ENCODE results near the gene DDX49. TPM values are rescaled to one million over a fixed set of nuclear protein-coding genes. Genes with fewer than 3 reads are reported as not detected.

Gene DDX49
- polyA plus RNA-seq, 3 donors: 24.0 to 40.3 (median 27.5) TPM

- Histone ChIP-seq H3K4me2 (replicated peaks; ENCODE audit: extremely low read depth, low read length, poor library complexity, severe bottlenecking) (no peak overlapping the region), H4K20me1 (ENCODE audit: insufficient read depth, low read length) (peaks cover 41% of the 10 kb centered on the region), H3K27me3 (ENCODE audit: control insufficient read depth in 2 of 2, insufficient read depth in 2 of 2, low read length in 2 of 2) (peaks cover 0 to 24% of the 10 kb centered on the region in 2 donors), H3K9me3 (replicated peaks in 1 of 2; ENCODE audit: control insufficient read depth in 1 of 2, insufficient read depth in 1 of 2, low read length in 2 of 2) (no peaks in the 10 kb centered on the region), H3K4me3 (replicated peaks in 1 of 3; ENCODE audit: low read depth in 2 of 3, low read length in 3 of 3) (no peak overlapping the region), H3K9ac (ENCODE audit: insufficient read depth, low read length, poor library complexity, severe bottlenecking) (no peak overlapping the region), H3K4me1 (ENCODE audit: control insufficient read depth in 1 of 2, insufficient read depth in 2 of 2, low read length in 2 of 2) (peaks cover 6 to 7% of the 10 kb centered on the region in 2 donors), H3K79me2 (ENCODE audit: insufficient read depth, low read length) (no peaks in the 10 kb centered on the region), H3K36me3 (replicated peaks in 1 of 2; ENCODE audit: control insufficient read depth in 1 of 2, insufficient read depth in 2 of 2, low read length in 2 of 2) (peaks cover 25 to 33% of the 10 kb centered on the region in 2 donors), H2AFZ (ENCODE audit: insufficient read depth, low read depth, low read length, poor library complexity, severe bottlenecking) (no peak overlapping the region), H3K27ac (ENCODE audit: low read depth in 1 of 2, low read length in 2 of 2) (no peak overlapping the region)
- Mint-ChIP-seq H3K36me3 (peaks cover 36% of the 10 kb centered on the region in 2 donors), H3K4me1 (peaks cover 4% of the 10 kb centered on the region), H3K9me3 (peaks cover 0 to 5% (median 1%) of the 10 kb centered on the region in 7 donors), H3K27ac (no peak overlapping the region), H3K4me3 (peak overlapping the region in 1 of 2 donors; percentile 11), H3K27me3 (ENCODE audit: low read depth in 3 of 3) (peaks cover 31 to 44% (median 36%) of the 10 kb centered on the region in 3 donors)
- TF ChIP-seq, protein P1, sequence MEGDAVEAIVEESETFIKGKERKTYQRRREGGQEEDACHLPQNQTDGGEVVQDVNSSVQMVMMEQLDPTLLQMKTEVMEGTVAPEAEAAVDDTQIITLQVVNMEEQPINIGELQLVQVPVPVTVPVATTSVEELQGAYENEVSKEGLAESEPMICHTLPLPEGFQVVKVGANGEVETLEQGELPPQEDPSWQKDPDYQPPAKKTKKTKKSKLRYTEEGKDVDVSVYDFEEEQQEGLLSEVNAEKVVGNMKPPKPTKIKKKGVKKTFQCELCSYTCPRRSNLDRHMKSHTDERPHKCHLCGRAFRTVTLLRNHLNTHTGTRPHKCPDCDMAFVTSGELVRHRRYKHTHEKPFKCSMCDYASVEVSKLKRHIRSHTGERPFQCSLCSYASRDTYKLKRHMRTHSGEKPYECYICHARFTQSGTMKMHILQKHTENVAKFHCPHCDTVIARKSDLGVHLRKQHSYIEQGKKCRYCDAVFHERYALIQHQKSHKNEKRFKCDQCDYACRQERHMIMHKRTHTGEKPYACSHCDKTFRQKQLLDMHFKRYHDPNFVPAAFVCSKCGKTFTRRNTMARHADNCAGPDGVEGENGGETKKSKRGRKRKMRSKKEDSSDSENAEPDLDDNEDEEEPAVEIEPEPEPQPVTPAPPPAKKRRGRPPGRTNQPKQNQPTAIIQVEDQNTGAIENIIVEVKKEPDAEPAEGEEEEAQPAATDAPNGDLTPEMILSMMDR (IDR thresholded peaks at IDR 0.05): no peak
- intact Hi-C loops (cut with micrococcal nuclease): no loop called here
- 7% methylated on average over 53 of the region's 62 CpGs for WGBS (ENCODE audit: insufficient coverage)
- DNase-seq: no peak
Measured at GRCh38 chr19:18869781-18870530, 49.6 kb upstream of the DDX49 start.

GRCh38 chr19:18870531-18871172, 48.9 kb upstream of the DDX49 start:
- intact Hi-C loops (cut with micrococcal nuclease): no loop called here
- Histone ChIP-seq H4K20me1 (ENCODE audit: insufficient read depth, low read length) (peaks cover 34% of the 10 kb centered on the region), H2AFZ (ENCODE audit: insufficient read depth, low read depth, low read length, poor library complexity, severe bottlenecking) (no peak overlapping the region), H3K79me2 (ENCODE audit: insufficient read depth, low read length) (no peaks in the 10 kb centered on the region), H3K9ac (ENCODE audit: insufficient read depth, low read length, poor library complexity, severe bottlenecking) (no peak overlapping the region), H3K27ac (ENCODE audit: low read depth in 1 of 2, low read length in 2 of 2) (no peak overlapping the region), H3K4me1 (ENCODE audit: control insufficient read depth in 1 of 2, insufficient read depth in 2 of 2, low read length in 2 of 2) (peaks cover 6 to 7% of the 10 kb centered on the region in 2 donors), H3K4me2 (replicated peaks; ENCODE audit: extremely low read depth, low read length, poor library complexity, severe bottlenecking) (no peak overlapping the region), H3K9me3 (replicated peaks in 1 of 2; ENCODE audit: control insufficient read depth in 1 of 2, insufficient read depth in 1 of 2, low read length in 2 of 2) (no peaks in the 10 kb centered on the region), H3K27me3 (ENCODE audit: control insufficient read depth in 2 of 2, insufficient read depth in 2 of 2, low read length in 2 of 2) (peaks cover 0 to 24% of the 10 kb centered on the region in 2 donors), H3K4me3 (replicated peaks in 1 of 3; ENCODE audit: low read depth in 2 of 3, low read length in 3 of 3) (no peak overlapping the region), H3K36me3 (replicated peaks in 1 of 2; ENCODE audit: control insufficient read depth in 1 of 2, insufficient read depth in 2 of 2, low read length in 2 of 2) (peaks cover 19 to 26% of the 10 kb centered on the region in 2 donors)
- DNase-seq: no peak
- H3K4me1 Mint-ChIP-seq: peaks cover 4% of the 10 kb centered on the region
- 6% methylated on average over 25 of the region's 25 CpGs for WGBS (ENCODE audit: insufficient coverage)
- peak overlapping the region in 1 of 7 donors; percentile 33 for H3K27ac Mint-ChIP-seq
- TF ChIP-seq, protein P1 (IDR thresholded peaks at IDR 0.05): no peak
- H3K36me3 Mint-ChIP-seq: peaks cover 29% of the 10 kb centered on the region in 2 donors
- H3K4me3 Mint-ChIP-seq: peak overlapping the region in 1 of 2 donors; percentile 71
- peaks cover 32 to 44% (median 36%) of the 10 kb centered on the region in 3 donors for H3K27me3 Mint-ChIP-seq (ENCODE audit: low read depth in 3 of 3)
- H3K9me3 Mint-ChIP-seq: peaks cover 0 to 5% (median 1%) of the 10 kb centered on the region in 7 donors
